ENCODE results near the gene CD24. TPM values are rescaled to one million over a fixed set of nuclear protein-coding genes. Genes with fewer than 3 reads are reported as not detected.
A peak's percentile ranks its signal among the peaks of the same experiment; 100 is the strongest.
"Not testable (repeated sequence)": the region's sequence is repeated elsewhere in the genome, so short reads cannot be mapped to it uniquely, and the experiment has no call there.

The CD24 gene
- total RNA-seq, 2 experiments from 2014 or later = 0.26 to 0.51 TPM

DNA sequence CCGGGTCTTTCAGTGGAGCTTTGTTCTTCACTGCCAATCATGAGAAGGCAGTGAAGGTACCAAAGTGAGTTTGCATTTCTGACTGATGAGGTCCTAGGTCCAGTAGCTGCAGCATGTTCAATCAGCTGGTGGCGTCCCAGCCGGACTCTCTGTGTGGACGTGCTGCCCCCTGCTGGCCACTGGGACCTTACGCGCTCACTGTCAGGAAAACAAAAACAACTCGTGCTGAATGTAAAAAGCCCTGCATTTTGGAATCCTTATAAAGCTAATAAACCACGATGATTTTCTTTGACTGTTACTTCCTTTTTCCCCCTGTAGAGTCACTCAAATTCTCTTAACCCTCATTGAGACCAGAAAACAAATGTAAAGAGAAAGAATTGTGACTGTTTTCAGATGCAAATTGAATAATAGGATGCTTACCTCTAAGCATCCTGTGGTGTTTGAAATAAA lies 4.9 kb upstream of the CD24 start:
- no peak overlapping the region for H3K4me3 Mint-ChIP-seq
- peak; percentile 86 for DNase-seq
- CTCF ChIA-PET = interaction anchor here (0.6 to 2.4 kb wide), 55 partner anchors 11 to 1858 kb away, joined by 3 to 56 read pairs (median 3); partner anchors contain the start of gene CRYBG1
- no peaks in the 10 kb centered on the region for H3K36me3 Mint-ChIP-seq
- intact Hi-C loops (cut with micrococcal nuclease) = loop anchor here (1.0 kb wide), 4 partner anchors 371 to 640 kb away; no protein-coding TSS in a partner anchor
- POLR2A ChIA-PET = no interaction called here
- peaks cover 7% of the 10 kb centered on the region for H3K4me1 Mint-ChIP-seq (ENCODE audit: low read depth)
- H3K27ac Mint-ChIP-seq = no peak overlapping the region
- no peaks in the 10 kb centered on the region for H3K9me3 Mint-ChIP-seq
- H3K27me3 Mint-ChIP-seq = peaks cover 29% of the 10 kb centered on the region

DNA sequence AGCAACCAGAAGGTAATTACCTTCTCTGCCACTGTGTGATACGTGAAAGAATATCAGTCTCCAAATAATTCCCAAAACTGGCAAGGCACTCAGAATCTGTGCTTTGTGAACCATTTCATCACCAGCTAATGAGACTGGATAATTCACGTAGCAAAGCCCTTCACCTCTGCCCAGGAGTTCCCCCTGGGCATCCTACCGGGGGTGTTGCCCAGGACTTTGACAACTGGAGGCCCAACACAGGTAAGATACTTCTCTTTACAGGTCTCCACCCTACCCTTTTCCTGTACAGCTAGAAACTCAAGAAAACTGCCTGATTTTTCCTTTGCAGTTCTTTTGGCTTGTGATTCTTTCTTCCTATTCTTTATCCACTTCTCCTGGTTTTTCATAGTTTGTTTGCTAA lies 2.7 kb upstream of the CD24 start:
- POLR2A ChIA-PET = interaction anchor here (0.6 kb wide), 1 partner anchor 137 kb away, joined by 3 read pairs; no protein-coding TSS in a partner anchor
- Mint-ChIP-seq H3K9me3 (no peaks in the 10 kb centered on the region), H3K27ac (no peak overlapping the region), H3K4me1 (ENCODE audit: low read depth) (peaks cover 14% of the 10 kb centered on the region), H3K27me3 (peaks cover 44% of the 10 kb centered on the region), H3K36me3 (no peaks in the 10 kb centered on the region), H3K4me3 (no peak overlapping the region)
- no peak for DNase-seq
- CTCF ChIA-PET = interaction anchor here (0.7 to 2.6 kb wide), 6 partner anchors 20 to 642 kb away, joined by 3 to 11 read pairs (median 6); partner anchors contain the start of gene BEND3
- intact Hi-C loops (cut with micrococcal nuclease) = no loop called here

DNA sequence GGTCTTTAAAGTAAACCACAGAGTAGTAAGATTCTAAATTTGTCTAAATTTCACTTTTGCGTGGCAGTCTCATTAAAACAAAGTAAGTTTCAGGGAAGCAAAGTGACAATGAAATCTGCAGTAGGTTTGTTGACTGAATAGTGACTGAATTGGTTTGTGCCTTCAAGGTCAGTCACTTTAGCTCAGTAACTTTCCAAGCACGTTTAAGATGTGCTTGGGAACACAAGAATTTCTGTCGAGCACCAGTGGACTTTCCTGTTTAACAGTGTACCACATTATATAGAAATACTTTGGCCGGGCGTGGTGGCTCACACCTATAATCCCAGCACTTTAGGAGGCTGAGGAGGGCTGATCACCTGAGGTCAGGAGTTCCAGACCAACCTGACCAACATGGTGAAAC lies 1.7 kb upstream of the CD24 start:
- Mint-ChIP-seq H3K9me3 (no peaks in the 10 kb centered on the region), H3K36me3 (no peaks in the 10 kb centered on the region), H3K27me3 (peaks cover 51% of the 10 kb centered on the region), H3K4me1 (ENCODE audit: low read depth) (peaks cover 14% of the 10 kb centered on the region), H3K4me3 (no peak overlapping the region), H3K27ac (no peak overlapping the region)
- CTCF ChIA-PET = interaction anchor here (1.3 to 2.6 kb wide), 3 partner anchors 21 to 641 kb away, joined by 7 to 11 read pairs (median 9); no protein-coding TSS in a partner anchor
- intact Hi-C loops (cut with micrococcal nuclease) = no loop called here
- DNase-seq = no peak
- POLR2A ChIA-PET = no interaction called here

DNA sequence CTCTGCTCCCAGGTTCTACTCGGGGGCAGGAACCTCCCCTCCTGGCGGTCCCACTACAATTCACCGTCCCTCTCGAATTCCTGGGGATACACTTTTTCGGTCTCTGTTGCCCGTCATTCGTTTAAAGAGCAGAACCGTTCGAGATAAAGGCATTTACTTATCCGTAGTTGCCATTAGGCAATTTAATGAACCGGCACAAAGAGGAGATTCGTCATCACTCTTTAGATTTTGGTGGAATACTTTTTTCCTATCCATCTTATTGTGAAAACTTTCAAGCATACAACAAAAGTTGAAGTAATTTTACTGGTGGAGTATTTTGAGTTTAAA lies 1.2 kb upstream of the CD24 start:
- ChIA-PET POLR2A (no interaction called here), CTCF (interaction anchor here (1.3 to 2.6 kb wide), 2 partner anchors 22 to 409 kb away, joined by 7 to 11 read pairs; no protein-coding TSS in a partner anchor)
- H3K27ac Mint-ChIP-seq = no peak overlapping the region
- no peak for DNase-seq
- H3K4me1 Mint-ChIP-seq (ENCODE audit: low read depth) = peaks cover 14% of the 10 kb centered on the region
- H3K9me3 Mint-ChIP-seq = no peaks in the 10 kb centered on the region
- H3K36me3 Mint-ChIP-seq = no peaks in the 10 kb centered on the region
- intact Hi-C loops (cut with micrococcal nuclease) = no loop called here
- H3K27me3 Mint-ChIP-seq = peaks cover 48% of the 10 kb centered on the region
- H3K4me3 Mint-ChIP-seq = peak overlapping the region; percentile 23

GRCh38 chr6:106974999-106975737 lies 639 bp upstream of the CD24 start:
- no peak overlapping the region for H3K27ac Mint-ChIP-seq
- H3K4me3 Mint-ChIP-seq = peak overlapping the region; percentile 46
- H3K4me1 Mint-ChIP-seq (ENCODE audit: low read depth) = peaks cover 14% of the 10 kb centered on the region
- DNase-seq = peak; percentile 15
- H3K27me3 Mint-ChIP-seq = peaks cover 48% of the 10 kb centered on the region
- CTCF ChIA-PET = no interaction called here
- POLR2A ChIA-PET = no interaction called here
- H3K9me3 Mint-ChIP-seq = no peaks in the 10 kb centered on the region
- H3K36me3 Mint-ChIP-seq = no peaks in the 10 kb centered on the region
- intact Hi-C loops (cut with micrococcal nuclease) = no loop called here

GRCh38 chr6:106973836-106974335 lies 643 bp downstream of the CD24 start:
- peak overlapping the region; percentile 51 for H3K4me3 Mint-ChIP-seq
- H3K4me1 Mint-ChIP-seq (ENCODE audit: low read depth) = peaks cover 14% of the 10 kb centered on the region
- no peak for DNase-seq
- POLR2A ChIA-PET = no interaction called here
- no peak overlapping the region for H3K27ac Mint-ChIP-seq
- intact Hi-C loops (cut with micrococcal nuclease) = no loop called here
- peaks cover 45% of the 10 kb centered on the region for H3K27me3 Mint-ChIP-seq
- CTCF ChIA-PET = no interaction called here
- no peaks in the 10 kb centered on the region for H3K36me3 Mint-ChIP-seq
- no peaks in the 10 kb centered on the region for H3K9me3 Mint-ChIP-seq

GRCh38 chr6:106973018-106973835 lies 1.3 kb downstream of the CD24 start:
- CTCF ChIA-PET = no interaction called here
- Mint-ChIP-seq H3K27ac (no peak overlapping the region), H3K9me3 (no peaks in the 10 kb centered on the region), H3K27me3 (peaks cover 45% of the 10 kb centered on the region), H3K4me1 (ENCODE audit: low read depth) (peaks cover 14% of the 10 kb centered on the region), H3K36me3 (no peaks in the 10 kb centered on the region), H3K4me3 (peak overlapping the region; percentile 51)
- POLR2A ChIA-PET = no interaction called here
- intact Hi-C loops (cut with micrococcal nuclease) = no loop called here
- DNase-seq = no peak

DNA sequence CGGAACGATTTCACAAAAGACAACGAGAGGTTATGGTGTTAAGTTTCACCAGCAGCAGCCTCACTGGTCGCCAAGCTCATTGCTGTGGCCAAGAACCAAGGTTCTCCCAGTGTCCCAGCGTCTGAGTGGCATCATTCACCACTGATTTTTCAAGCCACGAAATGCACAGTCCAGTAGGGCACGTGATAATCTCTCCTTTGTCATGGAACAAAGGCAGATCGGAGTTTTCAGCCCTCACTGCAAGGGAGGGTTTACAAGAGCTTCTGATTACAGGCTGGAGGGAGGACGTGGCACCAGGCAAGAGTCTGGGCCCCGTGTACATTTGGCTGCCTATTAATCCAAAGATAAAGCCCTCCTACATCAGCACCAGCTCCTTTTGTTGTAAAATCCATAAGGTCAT lies 2.0 kb downstream of the CD24 start:
- CTCF ChIA-PET = no interaction called here
- Mint-ChIP-seq H3K36me3 (no peaks in the 10 kb centered on the region), H3K27me3 (peaks cover 41% of the 10 kb centered on the region), H3K4me1 (ENCODE audit: low read depth) (peaks cover 14% of the 10 kb centered on the region), H3K4me3 (no peak overlapping the region), H3K9me3 (no peaks in the 10 kb centered on the region), H3K27ac (no peak overlapping the region)
- POLR2A ChIA-PET = no interaction called here
- intact Hi-C loops (cut with micrococcal nuclease) = no loop called here
- no peak for DNase-seq

DNA sequence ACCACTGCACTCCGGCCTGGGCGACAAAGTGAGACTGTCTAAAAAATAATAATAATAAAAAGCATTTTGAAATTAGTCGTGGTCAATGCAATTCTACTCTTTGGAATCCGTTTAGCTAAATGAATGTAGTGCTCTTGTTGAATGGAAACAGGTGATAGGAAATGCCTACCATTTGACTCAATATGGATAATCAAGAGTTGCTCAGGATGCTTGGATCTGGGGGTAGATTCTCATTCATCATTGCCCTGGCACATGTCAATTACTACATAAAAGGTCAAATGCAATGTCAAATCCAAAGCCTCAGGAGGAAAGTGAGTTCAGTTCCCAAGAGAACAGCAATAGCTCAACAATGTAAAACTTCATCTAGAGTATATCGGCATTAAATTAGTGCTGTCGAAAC lies 3.8 kb downstream of the CD24 start:
- intact Hi-C loops (cut with micrococcal nuclease); DNase-seq; H3K4me1 Mint-ChIP-seq (ENCODE audit: low read depth); H3K36me3 Mint-ChIP-seq; H3K27ac Mint-ChIP-seq; H3K9me3 Mint-ChIP-seq; CTCF ChIA-PET; H3K4me3 Mint-ChIP-seq; POLR2A ChIA-PET: not testable (repeated sequence)
- peaks cover 29% of the 10 kb centered on the region for H3K27me3 Mint-ChIP-seq

GRCh38 chr6:106967936-106968555 lies 6.5 kb downstream of the CD24 start:
- H3K27ac Mint-ChIP-seq = no peak overlapping the region
- intact Hi-C loops (cut with micrococcal nuclease) = no loop called here
- H3K27me3 Mint-ChIP-seq = peaks cover 22% of the 10 kb centered on the region
- POLR2A ChIA-PET = no interaction called here
- H3K4me3 Mint-ChIP-seq = no peak overlapping the region
- CTCF ChIA-PET = no interaction called here
- no peaks in the 10 kb centered on the region for H3K36me3 Mint-ChIP-seq
- peaks cover 2% of the 10 kb centered on the region for H3K4me1 Mint-ChIP-seq (ENCODE audit: low read depth)
- DNase-seq = no peak
- no peaks in the 10 kb centered on the region for H3K9me3 Mint-ChIP-seq

- H3K27ac Mint-ChIP-seq = no peak overlapping the region
- H3K9me3 Mint-ChIP-seq = no peaks in the 10 kb centered on the region
- no peaks in the 10 kb centered on the region for H3K4me1 Mint-ChIP-seq (ENCODE audit: low read depth)
- ChIA-PET CTCF (no interaction called here), POLR2A (no interaction called here)
- peaks cover 11% of the 10 kb centered on the region for H3K27me3 Mint-ChIP-seq
- no peaks in the 10 kb centered on the region for H3K36me3 Mint-ChIP-seq
- intact Hi-C loops (cut with micrococcal nuclease) = no loop called here
- no peak overlapping the region for H3K4me3 Mint-ChIP-seq
- DNase-seq = no peak
These were observed 7.6 kb downstream of the CD24 start for GRCh38 chr6:106966671-106967640.
